ENCODE measurements around the gene SF3B1.

- TF ChIP-seq POLR2A (IDR thresholded peaks at IDR 0.05) (no peak), POLR2AphosphoS5 (IDR thresholded peaks at IDR 0.05; ENCODE audit: insufficient read depth in 1 of 2, low read depth in 1 of 2) (no peak)
- TF ChIP-seq, protein P1, sequence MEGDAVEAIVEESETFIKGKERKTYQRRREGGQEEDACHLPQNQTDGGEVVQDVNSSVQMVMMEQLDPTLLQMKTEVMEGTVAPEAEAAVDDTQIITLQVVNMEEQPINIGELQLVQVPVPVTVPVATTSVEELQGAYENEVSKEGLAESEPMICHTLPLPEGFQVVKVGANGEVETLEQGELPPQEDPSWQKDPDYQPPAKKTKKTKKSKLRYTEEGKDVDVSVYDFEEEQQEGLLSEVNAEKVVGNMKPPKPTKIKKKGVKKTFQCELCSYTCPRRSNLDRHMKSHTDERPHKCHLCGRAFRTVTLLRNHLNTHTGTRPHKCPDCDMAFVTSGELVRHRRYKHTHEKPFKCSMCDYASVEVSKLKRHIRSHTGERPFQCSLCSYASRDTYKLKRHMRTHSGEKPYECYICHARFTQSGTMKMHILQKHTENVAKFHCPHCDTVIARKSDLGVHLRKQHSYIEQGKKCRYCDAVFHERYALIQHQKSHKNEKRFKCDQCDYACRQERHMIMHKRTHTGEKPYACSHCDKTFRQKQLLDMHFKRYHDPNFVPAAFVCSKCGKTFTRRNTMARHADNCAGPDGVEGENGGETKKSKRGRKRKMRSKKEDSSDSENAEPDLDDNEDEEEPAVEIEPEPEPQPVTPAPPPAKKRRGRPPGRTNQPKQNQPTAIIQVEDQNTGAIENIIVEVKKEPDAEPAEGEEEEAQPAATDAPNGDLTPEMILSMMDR (IDR thresholded peaks at IDR 0.05) = no peak
Measured at GRCh38 chr2:197387179-197387578, 47.6 kb downstream of the SF3B1 start.

Data from vagina (tissue), 2 donors.